Measurements from ENCODE around the gene CSF1R. TPM values are rescaled to one million over a fixed set of nuclear protein-coding genes. Genes with fewer than 3 reads are reported as not detected.

CSF1R gene
- total RNA-seq, 3 donors from 2014 or later, result 0.10 to 0.46 (median 0.26) TPM

DNA sequence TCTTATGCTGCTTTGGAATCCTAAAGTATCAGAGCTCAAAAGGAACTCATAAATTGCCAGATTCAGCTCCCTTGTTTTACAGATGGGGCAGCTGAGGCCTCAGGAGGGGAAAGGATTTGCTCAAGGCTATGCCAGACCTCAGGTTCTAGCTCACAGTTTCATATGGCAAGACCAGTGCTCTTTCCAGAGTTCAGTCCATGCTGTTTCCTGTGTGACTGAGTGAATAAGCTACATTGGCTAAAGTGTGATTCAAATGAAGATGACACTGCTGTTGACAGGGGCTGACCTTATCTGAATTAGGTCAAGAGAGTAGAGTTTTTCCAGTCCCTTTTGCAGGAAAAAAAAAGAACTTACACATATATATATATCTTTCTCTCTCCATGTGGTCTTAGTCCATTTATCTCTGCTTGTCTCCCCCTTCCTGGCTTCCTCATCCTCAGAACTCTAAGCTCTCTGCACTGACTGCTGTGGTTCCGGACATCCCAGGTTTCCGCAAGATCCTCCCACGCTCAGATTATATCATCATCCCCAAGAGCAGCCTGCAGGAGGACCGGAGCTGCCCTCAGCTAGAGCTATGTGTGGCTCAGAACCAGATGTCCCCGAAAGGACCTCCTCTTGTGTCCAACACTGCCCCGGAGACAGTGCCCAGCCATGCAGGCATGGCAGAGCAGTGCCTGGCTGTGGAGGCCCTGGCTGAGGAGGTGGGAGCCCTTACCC, 76.5 kb downstream of the CSF1R start:
- ATAC-seq (no peak), DNase-seq (no peak)
- Mint-ChIP-seq H3K9me3 (no peaks in the 10 kb centered on the region), H3K27me3 (ENCODE audit: low read depth) (no peaks in the 10 kb centered on the region), H3K36me3 (ENCODE audit: insufficient read depth) (peaks cover 59% of the 10 kb centered on the region), H3K4me1 (ENCODE audit: low read depth) (peaks cover 12% of the 10 kb centered on the region), H3K4me3 (no peak overlapping the region)

DNA sequence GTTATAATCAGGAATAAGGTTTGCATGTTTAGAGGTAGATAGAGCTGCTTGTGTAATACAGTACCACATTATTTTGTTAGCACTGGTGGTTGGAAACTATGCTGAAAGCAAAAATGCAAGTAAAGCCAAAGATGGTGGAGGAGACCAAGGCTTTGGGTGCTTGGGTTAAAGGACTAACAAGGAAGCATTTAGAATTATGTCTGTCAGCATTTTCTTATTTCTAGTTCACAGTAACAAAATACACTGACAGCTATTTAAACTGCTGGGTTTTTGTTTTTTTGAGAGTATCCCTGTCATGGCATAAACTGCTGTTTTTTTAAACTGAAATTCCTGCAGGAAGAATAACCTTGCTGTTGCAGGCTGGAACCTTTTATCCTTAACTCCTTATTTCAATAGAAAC, 79.3 kb downstream of the CSF1R start:
- peaks cover 42% of the 10 kb centered on the region for H3K36me3 Mint-ChIP-seq (ENCODE audit: insufficient read depth)
- no peak for ATAC-seq
- H3K4me3 Mint-ChIP-seq, result no peak overlapping the region
- no peaks in the 10 kb centered on the region for H3K27me3 Mint-ChIP-seq (ENCODE audit: low read depth)
- H3K9me3 Mint-ChIP-seq, result no peaks in the 10 kb centered on the region
- no peak for DNase-seq
- peaks cover 26% of the 10 kb centered on the region for H3K4me1 Mint-ChIP-seq (ENCODE audit: low read depth)

DNA sequence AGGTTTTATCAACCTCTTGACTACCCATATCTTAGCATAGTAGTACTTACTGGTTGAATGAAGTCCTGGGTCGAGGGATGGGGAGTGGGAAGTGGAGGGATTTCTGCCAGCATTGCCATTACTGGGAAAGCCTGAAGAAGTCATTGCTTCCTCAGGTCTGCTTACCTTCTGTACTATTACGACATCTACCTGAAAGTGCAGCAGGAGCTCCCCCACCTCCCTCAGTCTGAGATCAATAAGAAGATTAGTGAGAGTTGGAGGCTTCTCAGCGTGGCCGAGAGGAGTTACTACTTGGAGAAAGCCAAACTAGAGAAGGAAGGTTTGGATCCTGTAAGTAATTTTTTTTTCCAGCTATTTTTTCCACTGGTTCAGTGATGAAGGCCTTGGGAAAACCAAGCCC, 80.0 kb downstream of the CSF1R start:
- H3K9me3 Mint-ChIP-seq, result no peaks in the 10 kb centered on the region

More for the DNA sequence above, 80.0 kb downstream of the CSF1R start:
- Mint-ChIP-seq H3K4me3 (no peak overlapping the region), H3K4me1 (ENCODE audit: low read depth) (peaks cover 31% of the 10 kb centered on the region), H3K27me3 (ENCODE audit: low read depth) (no peaks in the 10 kb centered on the region), H3K36me3 (ENCODE audit: insufficient read depth) (peaks cover 43% of the 10 kb centered on the region)
- ATAC-seq, result no peak
- no peak for DNase-seq

Other genes starting within 250 kb of the CSF1R start
- gene PDE6A, start 141.8 kb downstream of the CSF1R start, total RNA-seq, result not detected
- 1 to 10 TPM; 7.9 to 8.8 (median 8.0) TPM for gene SLC26A2, start 125.8 kb downstream of the CSF1R start, total RNA-seq
- 1 to 10 TPM; 1.9 to 2.4 (median 2.1) TPM for gene TIGD6, start 85.9 kb downstream of the CSF1R start, total RNA-seq
- 10 to 100 TPM; 46.2 to 49.2 (median 46.4) TPM for gene HMGXB3, start 85.8 kb downstream of the CSF1R start, total RNA-seq
- under 1 TPM; 0.19 to 0.40 (median 0.37) TPM for gene PDGFRB, start 69.3 kb upstream of the CSF1R start, total RNA-seq
- under 1 TPM in 1 of 3 donors, not detected in 2; 0.13 TPM for gene CDX1, start 80.2 kb upstream of the CSF1R start, total RNA-seq
- not detected for gene SLC6A7, start 103.5 kb upstream of the CSF1R start, total RNA-seq
- not detected for gene CAMK2A, start 203.2 kb upstream of the CSF1R start, total RNA-seq
- not detected for gene ARSI, start 216.4 kb upstream of the CSF1R start, total RNA-seq

Data from activated T-cell treated with anti-CD3 and anti-CD28 coated beads, Interleukin-2, amount 50 U/mL, for 4 hours (primary cell).